Body of pancreas (tissue), 4 donors: Measurements from ENCODE around the gene SEMA4D.

ENCODE experiments used
- POLR2A ChIP-seq, 3 donors: fragments of 450-650 bp; IDR thresholded peaks; one replicate each; pipeline ENCODE4 v1.6.1; 2016; ENCODE audit warnings: antibody characterized with exemption in 3 of 3, mild to moderate bottlenecking in 2 of 3
- TF ChIP-seq, protein P1 (sequence below), 7 experiments: fragments of 450-650 bp in 4 of 7; fragments of 200-600 bp in 3 of 7; sonication (generic) in 3 of 7; IDR thresholded peaks; one replicate each; pipeline ENCODE4 v1.5.1; 2016 to 2019; ENCODE audit warnings: antibody characterized with exemption in 7 of 7

DNA sequence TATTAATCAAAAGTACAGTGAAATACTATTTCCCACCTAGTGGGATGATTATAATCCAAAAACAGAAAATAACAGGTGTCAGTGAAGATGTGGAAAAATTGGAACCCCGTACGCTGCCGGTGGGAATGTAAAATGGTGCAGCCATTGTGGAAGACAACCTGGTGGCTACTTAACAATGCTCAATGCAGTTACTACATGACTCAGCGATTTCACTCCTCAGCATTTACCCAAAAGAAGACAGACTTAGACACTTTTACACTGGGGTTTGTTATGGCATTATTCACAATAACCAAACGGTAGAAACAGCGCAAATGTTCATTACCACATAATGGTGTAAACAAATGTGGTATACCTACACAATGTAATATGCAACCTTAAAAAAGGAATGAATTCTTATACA is 155.7 kb downstream of the SEMA4D start:
- TF ChIP-seq, protein P1, sequence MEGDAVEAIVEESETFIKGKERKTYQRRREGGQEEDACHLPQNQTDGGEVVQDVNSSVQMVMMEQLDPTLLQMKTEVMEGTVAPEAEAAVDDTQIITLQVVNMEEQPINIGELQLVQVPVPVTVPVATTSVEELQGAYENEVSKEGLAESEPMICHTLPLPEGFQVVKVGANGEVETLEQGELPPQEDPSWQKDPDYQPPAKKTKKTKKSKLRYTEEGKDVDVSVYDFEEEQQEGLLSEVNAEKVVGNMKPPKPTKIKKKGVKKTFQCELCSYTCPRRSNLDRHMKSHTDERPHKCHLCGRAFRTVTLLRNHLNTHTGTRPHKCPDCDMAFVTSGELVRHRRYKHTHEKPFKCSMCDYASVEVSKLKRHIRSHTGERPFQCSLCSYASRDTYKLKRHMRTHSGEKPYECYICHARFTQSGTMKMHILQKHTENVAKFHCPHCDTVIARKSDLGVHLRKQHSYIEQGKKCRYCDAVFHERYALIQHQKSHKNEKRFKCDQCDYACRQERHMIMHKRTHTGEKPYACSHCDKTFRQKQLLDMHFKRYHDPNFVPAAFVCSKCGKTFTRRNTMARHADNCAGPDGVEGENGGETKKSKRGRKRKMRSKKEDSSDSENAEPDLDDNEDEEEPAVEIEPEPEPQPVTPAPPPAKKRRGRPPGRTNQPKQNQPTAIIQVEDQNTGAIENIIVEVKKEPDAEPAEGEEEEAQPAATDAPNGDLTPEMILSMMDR (IDR thresholded peaks at IDR 0.05) = no peak
- no peak for TF ChIP-seq POLR2A (IDR thresholded peaks at IDR 0.05)
